WTC11 (cell line): ENCODE data around the gene CTNNA1. TPM values are rescaled to one million over a fixed set of nuclear protein-coding genes. Genes with fewer than 3 reads are reported as not detected.

Experiments
- ATAC-seq: fragments of 200-7000 bp; cut with Tn5 transposase; 2 replicates; pipeline ENCODE4 v1.10.0; 2021; ENCODE audit warnings: mild to moderate bottlenecking, moderate library complexity
- CTCF ChIA-PET: fragments of 300-600 bp; sonication (Branson Sonifier 250); formaldehyde crosslinking; loops from one replicate; lab custom pipeline; 2021; ENCODE audit warnings: antibody characterized with exemption; lab: Charles Lee
- POLR2A ChIA-PET: fragments of 350-600 bp; sonication (Branson Sonifier 250); formaldehyde crosslinking; loops from one replicate; lab custom pipeline; 2021; ENCODE audit warnings: antibody characterized with exemption; lab: Charles Lee
- DNase-seq: peaks from one replicate; pipeline ENCODE4 v3.0.0; 2021; ENCODE audit warnings: low spot score
- H3K27ac Mint-ChIP-seq: 2 replicates; pipeline ENCODE4 v1.8.0; 2021; ENCODE audit warnings: mixed read lengths
- H3K27me3 Mint-ChIP-seq: 2 replicates; pipeline ENCODE4 v1.8.0; 2021; ENCODE audit warnings: low read depth, mild to moderate bottlenecking, moderate library complexity, mixed read lengths
- H3K36me3 Mint-ChIP-seq: 2 replicates; pipeline ENCODE4 v1.8.0; 2021; ENCODE audit warnings: mixed read lengths
- H3K4me1 Mint-ChIP-seq: 2 replicates; pipeline ENCODE4 v1.8.0; 2022; ENCODE audit warnings: mixed read lengths
- H3K4me3 Mint-ChIP-seq: 2 replicates; pipeline ENCODE4 v1.8.0; 2021; ENCODE audit warnings: mild to moderate bottlenecking, moderate library complexity, mixed read lengths
- H3K9me3 Mint-ChIP-seq: 2 replicates; pipeline ENCODE4 v1.8.0; 2021; ENCODE audit warnings: mixed read lengths
- AFF4 ChIP-seq: sonication (generic); formaldehyde crosslinking; IDR thresholded peaks from 2 replicates; pipeline ENCODE4 v1.8.1; 2023; ENCODE audit warnings: mild to moderate bottlenecking, missing genetic modification reagents, borderline replicate concordance
- CREM ChIP-seq: sonication (generic); formaldehyde crosslinking; IDR thresholded peaks from 2 replicates; pipeline ENCODE4 v1.8.1; 2022; ENCODE audit warnings: mild to moderate bottlenecking, missing genetic modification reagents, moderate library complexity
- CTCF ChIP-seq: fragments of 200-600 bp; IDR thresholded peaks from 2 replicates; pipeline ENCODE4 v1.8.0; 2022; ENCODE audit warnings: antibody characterized with exemption
- EMX1 ChIP-seq: fragments of 250-450 bp; sonication (Bioruptor Pico); IDR thresholded peaks from 2 replicates; pipeline ENCODE4 v1.8.0; 2021; ENCODE audit warnings: mild to moderate bottlenecking
- FOXK1 ChIP-seq: sonication (generic); formaldehyde crosslinking; IDR thresholded peaks from 2 replicates; pipeline ENCODE4 v1.8.0; 2022; ENCODE audit warnings: mild to moderate bottlenecking, moderate library complexity, missing genetic modification reagents
- GTF2I ChIP-seq: fragments of 250-450 bp; sonication (Bioruptor Pico); conservative IDR thresholded peaks from 2 replicates; pipeline ENCODE4 v1.4.0; 2021; ENCODE audit warnings: mild to moderate bottlenecking
- HMGXB4 ChIP-seq: sonication (generic); formaldehyde crosslinking; IDR thresholded peaks from 2 replicates; pipeline ENCODE4 v1.8.1; 2023; ENCODE audit warnings: mild to moderate bottlenecking, moderate library complexity, missing genetic modification reagents
- IRF2 ChIP-seq: sonication (generic); formaldehyde crosslinking; IDR thresholded peaks from 2 replicates; pipeline ENCODE4 v1.8.0; 2022; ENCODE audit warnings: low read depth, missing genetic modification reagents, borderline replicate concordance
- JUN ChIP-seq: sonication (generic); formaldehyde crosslinking; IDR thresholded peaks from 2 replicates; pipeline ENCODE4 v1.8.0; 2023; ENCODE audit warnings: mild to moderate bottlenecking, missing genetic modification reagents
- MAX ChIP-seq: sonication (generic); formaldehyde crosslinking; IDR thresholded peaks from 2 replicates; pipeline ENCODE4 v1.8.0; 2022; ENCODE audit warnings: mild to moderate bottlenecking, missing genetic modification reagents
- MXD4 ChIP-seq: fragments of 250-450 bp; sonication (Bioruptor Pico); IDR thresholded peaks from 2 replicates; pipeline ENCODE4 v1.8.0; 2021; ENCODE audit warnings: mild to moderate bottlenecking, moderate library complexity, borderline replicate concordance
- NFATC4 ChIP-seq: fragments of 250-450 bp; sonication (Bioruptor Pico); IDR thresholded peaks from 2 replicates; pipeline ENCODE4 v1.9.0; 2021; ENCODE audit warnings: mild to moderate bottlenecking
- NFYB ChIP-seq: sonication (generic); formaldehyde crosslinking; conservative IDR thresholded peaks from 2 replicates; pipeline ENCODE4 v1.8.0; 2022; ENCODE audit warnings: low read depth, missing genetic modification reagents
- RELA ChIP-seq: sonication (generic); formaldehyde crosslinking; IDR thresholded peaks from 2 replicates; pipeline ENCODE4 v1.8.1; 2022; ENCODE audit warnings: missing genetic modification reagents, mild to moderate bottlenecking, borderline replicate concordance
- ZNF263 ChIP-seq: sonication (generic); formaldehyde crosslinking; IDR thresholded peaks from 2 replicates; pipeline ENCODE4 v1.8.1; 2022; ENCODE audit warnings: low read depth, mild to moderate bottlenecking, moderate library complexity, missing genetic modification reagents
- ZNF317 ChIP-seq: sonication (generic); formaldehyde crosslinking; IDR thresholded peaks from 2 replicates; pipeline ENCODE4 v1.8.1; 2023; ENCODE audit warnings: low read depth, mild to moderate bottlenecking, moderate library complexity, missing genetic modification reagents, borderline replicate concordance
- ZNF416 ChIP-seq: fragments of 250-450 bp; sonication (Bioruptor Pico); IDR thresholded peaks from 2 replicates; pipeline ENCODE4 v1.9.0; 2021; ENCODE audit warnings: mild to moderate bottlenecking, inconsistent platforms
- ZSCAN18 ChIP-seq: fragments of 250-450 bp; sonication (Bioruptor Pico); IDR thresholded peaks from 2 replicates; pipeline ENCODE4 v2.1.2; 2022; ENCODE audit warnings: mild to moderate bottlenecking, moderate library complexity
- total RNA-seq: library from RNA; stranded (reverse); gene quantifications from 3 replicates; pipeline ENCODE4 v1.2.3, GENCODE V29; 2021
- TF ChIP-seq, protein P1 (sequence below): fragments of 250-450 bp; sonication (Bioruptor Pico); IDR thresholded peaks from 2 replicates; pipeline ENCODE4 v1.9.0; 2021; ENCODE audit warnings: moderate library complexity, mild to moderate bottlenecking, inconsistent platforms, borderline replicate concordance
- TF ChIP-seq, protein P2 (sequence below): sonication (generic); formaldehyde crosslinking; conservative IDR thresholded peaks from 2 replicates; pipeline ENCODE4 v1.8.1; 2023; ENCODE audit warnings: mild to moderate bottlenecking, low read depth, missing genetic modification reagents, moderate library complexity
- TF ChIP-seq, protein P3 (sequence below): fragments of 250-450 bp; sonication (Bioruptor Pico); conservative IDR thresholded peaks from 2 replicates; pipeline ENCODE4 v1.9.0; 2021; ENCODE audit warnings: mild to moderate bottlenecking

CTNNA1 gene
- total RNA-seq, 1 experiment from 2014 or later = 309 TPM

DNA sequence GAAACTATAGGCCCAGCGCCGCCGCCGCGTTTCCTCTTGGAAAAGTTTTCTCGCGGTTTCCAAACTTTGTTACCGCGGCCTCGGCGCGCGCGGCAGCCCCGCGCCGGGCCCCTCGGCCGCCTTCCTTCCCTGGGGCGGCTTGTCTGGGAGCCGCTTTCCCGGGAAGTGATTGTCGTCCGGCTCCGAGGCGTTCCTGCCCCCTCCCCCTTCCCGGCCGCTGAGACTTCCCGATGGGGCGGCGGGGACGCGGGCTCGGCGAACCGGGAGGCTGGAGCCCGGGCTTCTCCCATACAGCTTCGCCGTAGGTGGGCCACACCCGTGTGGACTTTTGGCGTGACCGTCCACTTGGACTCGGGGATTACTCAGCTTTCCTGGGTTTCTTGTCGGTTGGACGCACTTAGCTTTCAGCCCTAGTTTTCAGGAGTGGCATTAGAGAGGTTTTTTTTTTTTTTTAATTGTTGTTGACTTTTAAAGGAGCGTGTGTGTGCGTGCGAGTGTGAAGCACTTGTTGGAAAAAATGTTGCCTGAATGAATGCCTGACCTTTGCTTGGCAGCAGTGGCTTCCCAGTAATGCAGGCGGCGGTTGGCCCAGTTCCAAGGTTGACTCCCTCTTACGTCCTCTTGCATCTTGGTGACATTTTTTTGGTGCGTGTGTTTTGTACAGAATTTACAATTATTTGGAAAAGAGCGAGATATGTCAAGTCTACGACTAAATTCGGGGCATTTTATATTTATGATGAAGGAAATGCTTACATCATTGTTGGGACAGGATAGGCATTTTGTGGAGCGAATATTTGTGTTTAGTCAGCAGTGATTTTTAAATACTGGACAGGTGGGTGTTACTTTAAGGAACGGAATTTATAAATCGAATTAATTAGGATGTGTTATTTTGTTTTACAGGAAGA is 821 bp downstream of the CTNNA1 start:
- Mint-ChIP-seq H3K36me3 (peaks cover 30% of the 10 kb centered on the region), H3K4me1 (peaks cover 37% of the 10 kb centered on the region), H3K27me3 (no peaks in the 10 kb centered on the region), H3K27ac (peak overlapping the region; percentile 89), H3K4me3 (peak overlapping the region; percentile 86), H3K9me3 (peaks cover 13% of the 10 kb centered on the region)
- DNase-seq (peak; percentile 61), ATAC-seq (peak; percentile 9)
- POLR2A ChIA-PET = interaction anchor here (0.7 to 2.6 kb wide), 4 partner anchors 12 to 181 kb away, joined by 3 to 9 read pairs (median 4); partner anchors contain the start of gene HSPA9
- CTCF ChIA-PET = interaction anchor here (0.6 to 2.7 kb wide), 4 partner anchors 29 to 310 kb away, joined by 3 to 10 read pairs (median 6); no protein-coding TSS in a partner anchor
- TF ChIP-seq ZSCAN18 (CRISPR knock-in tag) (no peak), ZNF317 (CRISPR knock-in tag) (no peak), RELA (CRISPR knock-in tag) (no peak), GTF2I (CRISPR knock-in tag) (no peak), ZNF416 (CRISPR knock-in tag) (no peak), JUN (CRISPR knock-in tag) (no peak), NFATC4 (CRISPR knock-in tag) (no peak), EMX1 (CRISPR knock-in tag) (no peak), CREM (CRISPR knock-in tag) (no peak), MXD4 (CRISPR knock-in tag) (no peak), HMGXB4 (CRISPR knock-in tag) (0 out of 2 replicates have a peak, but pooled peaks have one; percentile 39), ZNF263 (CRISPR knock-in tag) (no peak), CTCF (no peak), AFF4 (CRISPR knock-in tag) (no peak), IRF2 (CRISPR knock-in tag) (no peak), FOXK1 (CRISPR knock-in tag) (peak; percentile 25; the same call in 1 of the 2 replicates), MAX (CRISPR knock-in tag) (peak; percentile 35; the same call in 1 of the 2 replicates), NFYB (CRISPR knock-in tag) (no peak)
- TF ChIP-seq, protein P1, sequence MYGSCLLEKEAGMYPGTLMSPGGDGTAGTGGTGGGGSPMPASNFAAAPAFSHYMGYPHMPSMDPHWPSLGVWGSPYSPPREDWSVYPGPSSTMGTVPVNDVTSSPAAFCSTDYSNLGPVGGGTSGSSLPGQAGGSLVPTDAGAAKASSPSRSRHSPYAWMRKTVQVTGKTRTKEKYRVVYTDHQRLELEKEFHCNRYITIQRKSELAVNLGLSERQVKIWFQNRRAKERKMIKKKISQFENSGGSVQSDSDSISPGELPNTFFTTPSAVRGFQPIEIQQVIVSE = no peak
- TF ChIP-seq, protein P2, sequence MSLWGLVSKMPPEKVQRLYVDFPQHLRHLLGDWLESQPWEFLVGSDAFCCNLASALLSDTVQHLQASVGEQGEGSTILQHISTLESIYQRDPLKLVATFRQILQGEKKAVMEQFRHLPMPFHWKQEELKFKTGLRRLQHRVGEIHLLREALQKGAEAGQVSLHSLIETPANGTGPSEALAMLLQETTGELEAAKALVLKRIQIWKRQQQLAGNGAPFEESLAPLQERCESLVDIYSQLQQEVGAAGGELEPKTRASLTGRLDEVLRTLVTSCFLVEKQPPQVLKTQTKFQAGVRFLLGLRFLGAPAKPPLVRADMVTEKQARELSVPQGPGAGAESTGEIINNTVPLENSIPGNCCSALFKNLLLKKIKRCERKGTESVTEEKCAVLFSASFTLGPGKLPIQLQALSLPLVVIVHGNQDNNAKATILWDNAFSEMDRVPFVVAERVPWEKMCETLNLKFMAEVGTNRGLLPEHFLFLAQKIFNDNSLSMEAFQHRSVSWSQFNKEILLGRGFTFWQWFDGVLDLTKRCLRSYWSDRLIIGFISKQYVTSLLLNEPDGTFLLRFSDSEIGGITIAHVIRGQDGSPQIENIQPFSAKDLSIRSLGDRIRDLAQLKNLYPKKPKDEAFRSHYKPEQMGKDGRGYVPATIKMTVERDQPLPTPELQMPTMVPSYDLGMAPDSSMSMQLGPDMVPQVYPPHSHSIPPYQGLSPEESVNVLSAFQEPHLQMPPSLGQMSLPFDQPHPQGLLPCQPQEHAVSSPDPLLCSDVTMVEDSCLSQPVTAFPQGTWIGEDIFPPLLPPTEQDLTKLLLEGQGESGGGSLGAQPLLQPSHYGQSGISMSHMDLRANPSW (CRISPR knock-in tag) = no peak
- TF ChIP-seq, protein P3, sequence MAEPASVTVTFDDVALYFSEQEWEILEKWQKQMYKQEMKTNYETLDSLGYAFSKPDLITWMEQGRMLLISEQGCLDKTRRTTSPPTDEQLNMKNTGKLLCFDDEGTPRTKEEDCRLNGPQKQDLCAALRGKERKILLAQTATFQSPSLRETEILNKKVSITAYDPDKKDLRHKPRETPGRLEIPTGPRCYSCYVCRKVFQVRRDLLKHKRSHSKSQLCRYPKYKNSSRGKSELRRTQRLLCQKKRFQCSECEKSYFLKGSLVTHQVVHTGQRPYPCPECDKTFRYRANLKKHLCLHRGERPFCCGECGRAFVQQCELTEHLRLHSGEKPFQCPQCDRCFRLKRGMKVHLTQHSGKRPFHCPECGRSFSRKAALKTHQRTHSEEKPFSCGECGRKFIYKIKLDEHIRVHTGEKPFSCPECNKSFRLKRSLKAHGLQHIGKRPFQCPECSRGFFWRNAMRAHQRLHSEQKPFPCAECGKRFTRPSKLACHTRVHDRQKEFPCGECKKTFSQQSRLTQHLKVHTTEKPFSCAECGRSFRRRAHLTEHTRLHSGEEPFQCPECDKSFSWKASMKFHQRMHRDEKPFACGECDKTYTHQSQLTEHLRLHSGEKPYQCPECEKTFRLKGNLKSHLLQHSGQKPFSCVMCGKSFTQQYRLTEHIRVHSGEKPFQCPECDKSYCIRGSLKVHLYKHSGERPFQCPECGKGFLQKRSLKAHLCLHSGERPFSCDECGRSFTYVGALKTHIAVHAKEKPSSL (CRISPR knock-in tag) = no peak
